ENCODE measurements around the gene GAPDH. TPM values are rescaled to one million over a fixed set of nuclear protein-coding genes. Genes with fewer than 3 reads are reported as not detected.

The GAPDH gene
- total and polyA plus RNA-seq, 2 donors (not counting 1 experiment from before 2014, with no cell fraction given), result 6,255 to 8,983 TPM

DNA sequence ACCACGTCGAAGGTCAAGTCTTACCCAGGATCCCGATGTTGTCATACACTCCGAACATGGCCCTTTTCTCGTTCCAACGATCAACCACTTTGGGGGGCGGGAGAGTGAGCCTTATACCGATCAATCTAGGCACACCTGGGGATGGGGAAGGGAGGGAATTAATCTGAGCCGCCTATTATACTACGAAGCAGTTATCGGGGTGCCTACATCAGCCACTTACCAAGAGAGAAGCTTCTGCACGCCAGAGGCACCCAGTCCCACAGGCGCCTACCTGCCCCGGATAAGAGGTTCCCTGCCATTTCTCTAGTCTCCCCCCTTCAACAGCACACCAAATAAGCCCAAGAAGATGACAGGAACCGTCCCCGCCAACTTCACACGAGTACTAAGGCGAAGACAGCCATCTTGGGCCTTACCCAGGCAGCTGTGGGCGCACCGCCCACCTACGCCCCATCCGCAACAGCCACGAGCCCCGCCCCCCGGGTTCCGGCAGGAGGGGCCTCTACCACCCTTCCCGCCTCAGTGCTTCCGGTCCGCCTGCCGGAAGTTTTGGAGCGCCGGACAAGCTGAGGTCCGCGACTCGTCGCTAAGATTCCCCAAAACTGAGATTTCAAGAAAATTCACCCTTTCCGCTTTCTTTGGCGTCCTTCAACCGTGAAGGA is 41.4 kb upstream of the GAPDH start, which contains the start of gene MRPL51:
Gene MRPL51 (minus strand): TSS at position 425 of the 659 bp plus-strand sequence. CDS start 126 bp downstream, at position 299.
- peak within 1 kb of the TSS; percentile 85 for H2AFZ ChIP-seq (ENCODE audit: low read length)
- no peaks in the 10 kb centered on the region for H4K20me1 ChIP-seq (ENCODE audit: control insufficient read depth, extremely low read depth, insufficient read depth, low read length)
- peaks cover 8% of the 10 kb centered on the region for H3K4me1 ChIP-seq (ENCODE audit: control insufficient read depth, extremely low read depth, insufficient read depth, low read length)
- peak within 1 kb of the TSS; percentile 70 for H3K9ac ChIP-seq (ENCODE audit: insufficient read depth, low read length)
- H3K27ac ChIP-seq (ENCODE audit: insufficient read depth, low read length), result peak within 1 kb of the TSS; percentile 95
- no peaks in the 10 kb centered on the region for H3K36me3 ChIP-seq (ENCODE audit: control insufficient read depth, insufficient read depth, low read length)
- H3K9me3 ChIP-seq (ENCODE audit: control insufficient read depth, insufficient read depth, low read depth, low read length), result no peaks in the 10 kb centered on the region
- TF ChIP-seq EZH2 (IDR thresholded peaks at IDR 0.05; ENCODE audit: low read length, missing control alignments), result no peak
- TF ChIP-seq, protein P1, sequence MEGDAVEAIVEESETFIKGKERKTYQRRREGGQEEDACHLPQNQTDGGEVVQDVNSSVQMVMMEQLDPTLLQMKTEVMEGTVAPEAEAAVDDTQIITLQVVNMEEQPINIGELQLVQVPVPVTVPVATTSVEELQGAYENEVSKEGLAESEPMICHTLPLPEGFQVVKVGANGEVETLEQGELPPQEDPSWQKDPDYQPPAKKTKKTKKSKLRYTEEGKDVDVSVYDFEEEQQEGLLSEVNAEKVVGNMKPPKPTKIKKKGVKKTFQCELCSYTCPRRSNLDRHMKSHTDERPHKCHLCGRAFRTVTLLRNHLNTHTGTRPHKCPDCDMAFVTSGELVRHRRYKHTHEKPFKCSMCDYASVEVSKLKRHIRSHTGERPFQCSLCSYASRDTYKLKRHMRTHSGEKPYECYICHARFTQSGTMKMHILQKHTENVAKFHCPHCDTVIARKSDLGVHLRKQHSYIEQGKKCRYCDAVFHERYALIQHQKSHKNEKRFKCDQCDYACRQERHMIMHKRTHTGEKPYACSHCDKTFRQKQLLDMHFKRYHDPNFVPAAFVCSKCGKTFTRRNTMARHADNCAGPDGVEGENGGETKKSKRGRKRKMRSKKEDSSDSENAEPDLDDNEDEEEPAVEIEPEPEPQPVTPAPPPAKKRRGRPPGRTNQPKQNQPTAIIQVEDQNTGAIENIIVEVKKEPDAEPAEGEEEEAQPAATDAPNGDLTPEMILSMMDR (conservative IDR thresholded peaks at IDR 0.05 in 1 of 2, IDR thresholded peaks at IDR 0.05 in 1 of 2; ENCODE audit: low read depth in 1 of 2, low read length in 2 of 2), result no peak
- H3K4me3 ChIP-seq (replicated peaks in 1 of 4; ENCODE audit: control extremely low read depth in 1 of 4, insufficient read depth in 1 of 4, low read depth in 3 of 4, low read length in 4 of 4), result peak within 1 kb of the TSS; percentile 72 to 99 (median 78)
- peak; percentile 93 for DNase-seq (ENCODE audit: low read depth in 2 of 2)
- H3K4me2 ChIP-seq (ENCODE audit: extremely low read depth, insufficient read depth, low read length), result peak within 1 kb of the TSS; percentile 98
- H3K79me2 ChIP-seq (ENCODE audit: control insufficient read depth, insufficient read depth, low read length), result peaks cover 36% of the 10 kb centered on the region
- no peaks in the 10 kb centered on the region for H3K27me3 ChIP-seq (ENCODE audit: control insufficient read depth, insufficient read depth, low read length)

DNA sequence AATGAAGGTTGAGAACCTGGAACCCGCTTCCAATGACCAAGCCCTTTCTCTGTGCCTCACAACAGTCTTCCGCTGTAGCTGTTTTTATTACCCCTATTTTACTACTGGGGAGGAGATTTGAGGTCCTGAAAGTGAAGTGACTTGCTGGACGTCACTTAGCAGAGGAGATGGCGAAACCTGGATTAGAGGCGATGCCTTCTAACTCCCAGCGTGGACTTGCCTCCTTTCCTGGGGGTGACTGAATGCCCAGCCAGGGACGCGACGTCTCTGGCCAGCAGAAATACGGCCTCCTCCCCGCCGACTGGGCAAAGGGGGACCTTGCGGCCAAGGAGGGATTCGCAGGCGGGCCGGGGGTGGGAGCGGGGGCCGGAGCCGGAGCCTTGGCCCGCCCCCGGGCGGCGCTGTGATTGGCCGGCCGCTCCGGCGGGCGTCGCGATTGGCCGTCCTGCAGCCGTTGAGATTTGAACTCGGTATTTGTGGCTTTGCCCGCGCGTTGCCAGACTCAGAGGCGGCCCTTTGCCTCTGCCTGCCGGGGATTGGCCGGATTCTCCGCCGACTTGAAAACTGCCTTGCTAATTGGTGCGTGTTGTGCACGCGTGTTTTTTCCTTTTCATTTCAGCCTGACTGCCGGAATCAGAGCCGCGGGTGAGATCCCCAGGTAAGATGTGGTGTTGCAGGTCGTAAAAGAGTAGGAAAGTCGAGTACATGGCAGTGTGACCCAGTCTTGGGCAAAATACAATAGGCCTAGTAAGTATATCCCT is 40.6 kb upstream of the GAPDH start, which contains the start of gene NCAPD2:
Gene NCAPD2 (plus strand): TSS at position 606 of the 761 bp plus-strand sequence. CDS start 997 bp downstream, outside the sequence.
- Histone ChIP-seq H3K9ac (ENCODE audit: insufficient read depth, low read length) (peak within 1 kb of the TSS; percentile 70), H4K20me1 (ENCODE audit: control insufficient read depth, extremely low read depth, insufficient read depth, low read length) (no peaks in the 10 kb centered on the region), H3K4me2 (ENCODE audit: extremely low read depth, insufficient read depth, low read length) (peak within 1 kb of the TSS; percentile 98), H3K4me1 (ENCODE audit: control insufficient read depth, extremely low read depth, insufficient read depth, low read length) (peaks cover 8% of the 10 kb centered on the region), H3K36me3 (ENCODE audit: control insufficient read depth, insufficient read depth, low read length) (no peaks in the 10 kb centered on the region), H2AFZ (ENCODE audit: low read length) (peak within 1 kb of the TSS; percentile 85), H3K27ac (ENCODE audit: insufficient read depth, low read length) (peak within 1 kb of the TSS; percentile 95), H3K9me3 (ENCODE audit: control insufficient read depth, insufficient read depth, low read depth, low read length) (no peaks in the 10 kb centered on the region), H3K79me2 (ENCODE audit: control insufficient read depth, insufficient read depth, low read length) (peaks cover 37% of the 10 kb centered on the region), H3K4me3 (replicated peaks in 1 of 4; ENCODE audit: control extremely low read depth in 1 of 4, insufficient read depth in 1 of 4, low read depth in 3 of 4, low read length in 4 of 4) (peak within 1 kb of the TSS; percentile 72 to 99 (median 78)), H3K27me3 (ENCODE audit: control insufficient read depth, insufficient read depth, low read length) (no peaks in the 10 kb centered on the region)
- TF ChIP-seq EZH2 (IDR thresholded peaks at IDR 0.05; ENCODE audit: low read length, missing control alignments), result no peak
- TF ChIP-seq, protein P1 (conservative IDR thresholded peaks at IDR 0.05 in 1 of 2, IDR thresholded peaks at IDR 0.05 in 1 of 2; ENCODE audit: low read depth in 1 of 2, low read length in 2 of 2), result peak; percentile 8 to 9
- DNase-seq (ENCODE audit: low read depth in 2 of 2), result peak; percentile 93 to 94

- Histone ChIP-seq H3K4me1 (ENCODE audit: control insufficient read depth, extremely low read depth, insufficient read depth, low read length) (peaks cover 8% of the 10 kb centered on the region), H3K27ac (ENCODE audit: insufficient read depth, low read length) (peak overlapping the region; percentile 95), H3K79me2 (ENCODE audit: control insufficient read depth, insufficient read depth, low read length) (peaks cover 40% of the 10 kb centered on the region), H2AFZ (ENCODE audit: low read length) (peak overlapping the region; percentile 13), H4K20me1 (ENCODE audit: control insufficient read depth, extremely low read depth, insufficient read depth, low read length) (no peaks in the 10 kb centered on the region), H3K4me3 (replicated peaks in 1 of 4; ENCODE audit: control extremely low read depth in 1 of 4, insufficient read depth in 1 of 4, low read depth in 3 of 4, low read length in 4 of 4) (peak overlapping the region; percentile 45 to 98 (median 64)), H3K4me2 (ENCODE audit: extremely low read depth, insufficient read depth, low read length) (peak overlapping the region; percentile 82), H3K9me3 (ENCODE audit: control insufficient read depth, insufficient read depth, low read depth, low read length) (no peaks in the 10 kb centered on the region), H3K9ac (ENCODE audit: insufficient read depth, low read length) (peak overlapping the region; percentile 4), H3K27me3 (ENCODE audit: control insufficient read depth, insufficient read depth, low read length) (no peaks in the 10 kb centered on the region), H3K36me3 (ENCODE audit: control insufficient read depth, insufficient read depth, low read length) (peaks cover 4% of the 10 kb centered on the region)
- no peak for DNase-seq (ENCODE audit: low read depth in 2 of 2)
- no peak for TF ChIP-seq EZH2 (IDR thresholded peaks at IDR 0.05; ENCODE audit: low read length, missing control alignments)
- TF ChIP-seq, protein P1 (conservative IDR thresholded peaks at IDR 0.05 in 1 of 2, IDR thresholded peaks at IDR 0.05 in 1 of 2; ENCODE audit: low read depth in 1 of 2, low read length in 2 of 2), result no peak
These were observed 40.0 kb upstream of the GAPDH start for GRCh38 chr12:6494258-6494743.

Data from fibroblast of lung (primary cell).